Mesothelial cell of epicardium (in vitro differentiated cells): ENCODE results near the gene ADA. TPM values are rescaled to one million over a fixed set of nuclear protein-coding genes. Genes with fewer than 3 reads are reported as not detected.
A peak's percentile ranks its signal among the peaks of the same experiment; 100 is the strongest.

Experiments
- DNase-seq, 2 experiments: peaks; one replicate each; pipeline ENCODE4 v3.0.0; 2021; ENCODE audit warnings: low spot score in 2 of 2; ENCODE audit not compliant: unreplicated experiment in 2 of 2
- H3K27ac Mint-ChIP-seq: 2 replicates; pipeline ENCODE4 v1.8.0; 2021; ENCODE audit warnings: mixed read lengths
- H3K27me3 Mint-ChIP-seq: 2 replicates; pipeline ENCODE4 v1.8.0; 2021; ENCODE audit warnings: low read depth, mixed read lengths
- H3K36me3 Mint-ChIP-seq: 2 replicates; pipeline ENCODE4 v1.8.0; 2021; ENCODE audit warnings: mixed read lengths
- H3K4me1 Mint-ChIP-seq: 2 replicates; pipeline ENCODE4 v1.8.0; 2021; ENCODE audit warnings: mixed read lengths
- H3K4me3 Mint-ChIP-seq: 2 replicates; pipeline ENCODE4 v1.8.0; 2021; ENCODE audit warnings: mild to moderate bottlenecking, moderate library complexity, mixed read lengths
- H3K9me3 Mint-ChIP-seq: 2 replicates; pipeline ENCODE4 v1.8.0; 2021; ENCODE audit warnings: mixed read lengths
- CTCF ChIP-seq: fragments of 200-600 bp; sonication (generic); IDR thresholded peaks from one replicate; pipeline ENCODE4 v1.5.0; 2021; ENCODE audit warnings: antibody characterized with exemption; ENCODE audit not compliant: unreplicated experiment
- total RNA-seq: library from RNA; stranded (reverse); gene quantifications from 3 replicates; pipeline ENCODE4 v1.2.1, GENCODE V29; 2021

Gene ADA
- total RNA-seq, 1 donor from 2014 or later, result 21.7 TPM

GRCh38 chr20:44649976-44650375 lies 1.5 kb downstream of the ADA start:
- Mint-ChIP-seq H3K4me1 (peaks cover 11% of the 10 kb centered on the region), H3K27ac (no peak overlapping the region), H3K27me3 (peaks cover 5% of the 10 kb centered on the region), H3K4me3 (peak overlapping the region; percentile 57), H3K9me3 (no peaks in the 10 kb centered on the region), H3K36me3 (no peaks in the 10 kb centered on the region)
- DNase-seq, result no peak
- no peak for TF ChIP-seq CTCF

- H3K27ac Mint-ChIP-seq, result no peak overlapping the region
- no peak for DNase-seq
- H3K27me3 Mint-ChIP-seq, result peaks cover 3% of the 10 kb centered on the region
- no peaks in the 10 kb centered on the region for H3K36me3 Mint-ChIP-seq
- no peak for TF ChIP-seq CTCF
- H3K9me3 Mint-ChIP-seq, result no peaks in the 10 kb centered on the region
- peak overlapping the region; percentile 4 for H3K4me3 Mint-ChIP-seq
- peaks cover 13% of the 10 kb centered on the region for H3K4me1 Mint-ChIP-seq
Observed at GRCh38 chr20:44649126-44649525, 2.4 kb downstream of the ADA start.

DNA sequence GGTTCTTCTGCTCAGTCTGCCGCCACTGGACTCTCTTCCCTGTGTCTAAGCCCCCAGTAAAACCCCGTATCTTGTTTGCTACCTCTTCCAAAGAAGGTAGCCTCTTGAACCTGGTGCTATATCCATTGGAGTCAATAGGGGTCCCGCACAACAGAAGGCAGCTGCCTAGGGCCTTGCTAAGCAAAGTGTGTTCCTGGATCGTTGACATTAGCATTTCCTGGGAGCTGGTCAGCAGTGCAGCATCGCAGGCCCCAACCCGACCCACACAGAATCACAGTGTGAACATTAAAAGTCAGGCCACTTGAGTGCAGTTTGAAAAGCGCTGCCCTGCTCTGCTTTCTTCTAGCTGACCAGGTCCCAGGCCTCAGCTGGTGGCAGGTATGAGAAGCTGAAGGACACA lies 2.9 kb downstream of the ADA start:
- Mint-ChIP-seq H3K36me3 (no peaks in the 10 kb centered on the region), H3K27me3 (peaks cover 3% of the 10 kb centered on the region), H3K9me3 (no peaks in the 10 kb centered on the region), H3K4me1 (peaks cover 17% of the 10 kb centered on the region), H3K4me3 (no peak overlapping the region), H3K27ac (no peak overlapping the region)
- TF ChIP-seq CTCF, result no peak
- DNase-seq, result no peak

- Mint-ChIP-seq H3K4me1 (peaks cover 19% of the 10 kb centered on the region), H3K4me3 (no peak overlapping the region), H3K27me3 (peaks cover under 1% of the 10 kb centered on the region), H3K27ac (no peak overlapping the region), H3K9me3 (no peaks in the 10 kb centered on the region), H3K36me3 (no peaks in the 10 kb centered on the region)
- no peak for TF ChIP-seq CTCF
- DNase-seq, result no peak
Observed at GRCh38 chr20:44648068-44648467, 3.4 kb downstream of the ADA start.

- Mint-ChIP-seq H3K27me3 (no peaks in the 10 kb centered on the region), H3K4me3 (no peak overlapping the region), H3K27ac (no peak overlapping the region), H3K9me3 (no peaks in the 10 kb centered on the region), H3K4me1 (peaks cover 25% of the 10 kb centered on the region), H3K36me3 (no peaks in the 10 kb centered on the region)
- DNase-seq, result no peak
- TF ChIP-seq CTCF, result no peak
Observed at GRCh38 chr20:44646641-44647274, 4.7 kb downstream of the ADA start.
